Coronary artery (tissue), 2 donors: Measurements from ENCODE around the gene AP3B1.

Experiments
- DNase-seq: peaks from one replicate; pipeline ENCODE4 v3.0.0-alpha.2; 2017; ENCODE audit warnings: low spot score
- H3K27ac ChIP-seq, 2 donors: fragments of 200-600 bp; sonication (generic); one replicate each; pipeline ENCODE4 v1.5.1; 2016 to 2019
- H3K4me3 ChIP-seq: fragments of 200-600 bp; sonication (generic); 2 replicates; pipeline ENCODE4 v1.5.1; 2016; ENCODE audit warnings: mild to moderate bottlenecking, moderate library complexity
- CTCF ChIP-seq: fragments of 200-600 bp; sonication (generic); IDR thresholded peaks from one replicate; pipeline ENCODE4 v1.5.1; 2019; ENCODE audit warnings: antibody characterized with exemption

AP3B1 gene

GRCh38 chr5:78235289-78235688 is 59.2 kb downstream of the AP3B1 start:
- Histone ChIP-seq H3K27ac (no peak overlapping the region), H3K4me3 (no peak overlapping the region)
- no peak for DNase-seq
- TF ChIP-seq CTCF = no peak

GRCh38 chr5:78234804-78235203 is 59.7 kb downstream of the AP3B1 start:
- TF ChIP-seq CTCF = no peak
- Histone ChIP-seq H3K4me3 (no peak overlapping the region), H3K27ac (no peak overlapping the region)
- DNase-seq = no peak

- DNase-seq = no peak
- TF ChIP-seq CTCF = no peak
- H3K27ac ChIP-seq = no peak overlapping the region
- no peak overlapping the region for H3K4me3 ChIP-seq
These were observed 62.3 kb downstream of the AP3B1 start for GRCh38 chr5:78232163-78232562.

GRCh38 chr5:78224358-78224757 is 70.1 kb downstream of the AP3B1 start:
- Histone ChIP-seq H3K27ac (no peak overlapping the region), H3K4me3 (no peak overlapping the region)
- DNase-seq = no peak
- TF ChIP-seq CTCF = no peak

GRCh38 chr5:78221964-78222451 is 72.5 kb downstream of the AP3B1 start:
- no peak overlapping the region for H3K4me3 ChIP-seq
- H3K27ac ChIP-seq = no peak overlapping the region
- no peak for DNase-seq
- no peak for TF ChIP-seq CTCF

- TF ChIP-seq CTCF = no peak
- Histone ChIP-seq H3K4me3 (no peak overlapping the region), H3K27ac (no peak overlapping the region)
- no peak for DNase-seq
These were observed 73.0 kb downstream of the AP3B1 start for GRCh38 chr5:78221467-78221866.

- DNase-seq = no peak
- Histone ChIP-seq H3K27ac (no peak overlapping the region), H3K4me3 (no peak overlapping the region)
- TF ChIP-seq CTCF = no peak
These were observed 78.5 kb downstream of the AP3B1 start for GRCh38 chr5:78215972-78216371.
